Common myeloid progenitor, CD34-positive (primary cell): ENCODE results near the gene PROSER2. TPM values are rescaled to one million over a fixed set of nuclear protein-coding genes. Genes with fewer than 3 reads are reported as not detected.

Experiments
- CTCF ChIA-PET: fragments of 350-600 bp; sonication (Branson Sonifier 250); formaldehyde crosslinking; loops from one replicate; lab custom pipeline; 2021; ENCODE audit warnings: antibody characterized with exemption; lab: Charles Lee
- POLR2A ChIA-PET: fragments of 350-600 bp; sonication (Branson Sonifier 250); formaldehyde crosslinking; loops from one replicate; lab custom pipeline; 2021; ENCODE audit warnings: antibody characterized with exemption; lab: Charles Lee
- DNase-seq, 3 donors: peaks; one replicate each; pipeline versions ENCODE4 v3.0.0 to v3.0.0-alpha.2; 2013
- H3K27ac ChIP-seq, 2 experiments: 1 replicate in 1 of 2; 2 replicates in 1 of 2; pipeline ENCODE4 v1.7.0; 2013; ENCODE audit warnings: inconsistent platforms in 2 of 2, low read length in 2 of 2, mild to moderate bottlenecking in 2 of 2, low read depth in 1 of 2, moderate library complexity in 1 of 2; ENCODE audit not compliant: severe bottlenecking in 2 of 2, insufficient read depth in 1 of 2, poor library complexity in 1 of 2
- H3K27me3 ChIP-seq, 5 experiments: replicated peaks in 2 of 5; 1 replicate in 3 of 5; 2 replicates in 2 of 5; pipeline versions ENCODE4 v1.6.1 to v1.7.0; 2013; ENCODE audit warnings: low read length in 4 of 5, mild to moderate bottlenecking in 2 of 5, moderate library complexity in 2 of 5, inconsistent platforms in 1 of 5; ENCODE audit not compliant: insufficient read depth in 5 of 5, control insufficient read depth in 4 of 5
- H3K36me3 ChIP-seq, 4 experiments: 1 replicate in 2 of 4; 2 replicates in 2 of 4; pipeline versions ENCODE4 v1.6.1 to v1.7.0; 2013; ENCODE audit warnings: low read length in 3 of 4, control low read depth in 1 of 4, mild to moderate bottlenecking in 1 of 4; ENCODE audit not compliant: control insufficient read depth in 4 of 4, insufficient read depth in 4 of 4
- H3K4me1 ChIP-seq, 4 experiments: 1 replicate in 3 of 4; 2 replicates in 1 of 4; pipeline versions ENCODE4 v1.6.1 to v1.7.1; 2013; ENCODE audit warnings: low read length in 3 of 4, mild to moderate bottlenecking in 3 of 4, control low read depth in 1 of 4, inconsistent platforms in 1 of 4, moderate library complexity in 1 of 4; ENCODE audit not compliant: control insufficient read depth in 4 of 4, insufficient read depth in 4 of 4; ENCODE audit errors: control extremely low read depth in 1 of 4
- H3K4me3 ChIP-seq, 7 experiments: 1 replicate in 4 of 7; 2 replicates in 3 of 7; pipeline versions ENCODE4 v1.5.1 to v1.7.0; 2013; ENCODE audit warnings: mild to moderate bottlenecking in 7 of 7, low read length in 6 of 7, moderate library complexity in 6 of 7, inconsistent platforms in 2 of 7, low read depth in 2 of 7, control low read depth in 1 of 7; ENCODE audit not compliant: insufficient read depth in 4 of 7, control insufficient read depth in 1 of 7; ENCODE audit errors: extremely low read depth in 1 of 7
- H3K9me3 ChIP-seq, 5 experiments: 1 replicate in 4 of 5; 2 replicates in 1 of 5; pipeline versions ENCODE4 v1.6.1 to v1.7.1; 2013; ENCODE audit warnings: low read length in 4 of 5, mild to moderate bottlenecking in 2 of 5, inconsistent platforms in 1 of 5, low read depth in 1 of 5, moderate library complexity in 1 of 5; ENCODE audit not compliant: control insufficient read depth in 4 of 5, insufficient read depth in 2 of 5; ENCODE audit errors: control extremely low read depth in 1 of 5
- WGBS: methylation state at CpG from one replicate; pipeline ENCODE4 v1.1.5; 2013; ENCODE audit not compliant: insufficient coverage; 5-methylcytosine and 5-hydroxymethylcytosine counted together
- polyA plus RNA-seq: library from polyadenylated mRNA; unstranded; fragments of 120-200 nt; gene quantifications from one replicate; pipeline ENCODE4 v1.2.1, GENCODE V29; 2013

The PROSER2 gene
- polyA plus RNA-seq, result 10.4 TPM

GRCh38 chr10:11823122-11823988 lies at the start of gene PROSER2:
Gene PROSER2, plus strand, starts transcription at chr10:11823356. Its CDS starts 28,722 bp downstream, at chr10:11852078.
- POLR2A ChIA-PET, result no interaction called here
- DNase-seq, result peak; percentile 64 to 87 (median 81)

GRCh38 chr10:11773761-11774441 lies 49.3 kb upstream of the PROSER2 start:
- Histone ChIP-seq H3K36me3 (no peaks in the 10 kb centered on the region), H3K4me3 (no peak overlapping the region), H3K9me3 (no peaks in the 10 kb centered on the region), H3K4me1 (no peaks in the 10 kb centered on the region), H3K27me3 (no peaks in the 10 kb centered on the region), H3K27ac (no peak overlapping the region)
- ChIA-PET CTCF (interaction anchor here (1.4 to 3.3 kb wide), 2 partner anchors 9 to 213 kb away, joined by 3 to 18 read pairs; no protein-coding TSS in a partner anchor), POLR2A (no interaction called here)
- no peak for DNase-seq
- 100% methylated on average over 4 of the region's 14 CpGs for WGBS

More at GRCh38 chr10:11823122-11823988, at the start of gene PROSER2:
- Histone ChIP-seq H3K27me3 (no peaks in the 10 kb centered on the region), H3K36me3 (no peaks in the 10 kb centered on the region), H3K9me3 (no peaks in the 10 kb centered on the region), H3K4me1 (peaks cover 5 to 21% (median 13%) of the 10 kb centered on the region in 4 experiments), H3K27ac (peak within 1 kb of the TSS; percentile 33 to 49), H3K4me3 (peak within 1 kb of the TSS; percentile 71 to 95 (median 90))
- CTCF ChIA-PET, result interaction anchor here (1.3 to 7.3 kb wide), 4 partner anchors 15 to 32 kb away, joined by 7 to 49 read pairs (median 8); no protein-coding TSS in a partner anchor
- WGBS, result 0% methylated on average over 92 of the region's 114 CpGs

- ChIA-PET POLR2A (no interaction called here), CTCF (interaction anchor here (1.6 kb wide), 1 partner anchor 284 kb away, joined by 3 read pairs; no protein-coding TSS in a partner anchor)
- no peaks in the 10 kb centered on the region for H3K4me1 ChIP-seq
- DNase-seq, result no peak
- 100% methylated on average over 1 of the region's 5 CpGs for WGBS
- H3K36me3 ChIP-seq, result no peaks in the 10 kb centered on the region
- H3K9me3 ChIP-seq, result no peaks in the 10 kb centered on the region
- no peak overlapping the region for H3K4me3 ChIP-seq
- no peak overlapping the region for H3K27ac ChIP-seq
- no peaks in the 10 kb centered on the region for H3K27me3 ChIP-seq
These were observed 47.7 kb upstream of the PROSER2 start for GRCh38 chr10:11775412-11775811.

GRCh38 chr10:11776080-11776479 lies 47.1 kb upstream of the PROSER2 start:
- Histone ChIP-seq H3K27me3 (no peaks in the 10 kb centered on the region), H3K27ac (no peak overlapping the region), H3K9me3 (no peaks in the 10 kb centered on the region), H3K4me3 (no peak overlapping the region), H3K36me3 (no peaks in the 10 kb centered on the region), H3K4me1 (no peaks in the 10 kb centered on the region)
- 97% methylated on average over 3 of the region's 3 CpGs for WGBS
- no peak for DNase-seq
- ChIA-PET CTCF (interaction anchor here (1.6 kb wide), 1 partner anchor 285 kb away, joined by 3 read pairs; no protein-coding TSS in a partner anchor), POLR2A (no interaction called here)

GRCh38 chr10:11781114-11781513 lies 42.0 kb upstream of the PROSER2 start:
- Histone ChIP-seq H3K27me3 (no peaks in the 10 kb centered on the region), H3K9me3 (no peaks in the 10 kb centered on the region), H3K36me3 (no peaks in the 10 kb centered on the region), H3K27ac (no peak overlapping the region), H3K4me1 (peaks cover 0 to 5% (median 0%) of the 10 kb centered on the region in 4 experiments), H3K4me3 (no peak overlapping the region)
- DNase-seq, result no peak
- WGBS, result 93% methylated on average over 6 of the region's 6 CpGs
- POLR2A ChIA-PET, result no interaction called here
- CTCF ChIA-PET, result interaction anchor here (2.3 to 5.1 kb wide), 5 partner anchors 10 to 209 kb away, joined by 13 to 38 read pairs (median 22); no protein-coding TSS in a partner anchor

GRCh38 chr10:11782793-11783557 lies 40.2 kb upstream of the PROSER2 start:
- H3K4me1 ChIP-seq, result peaks cover 0 to 5% (median 0%) of the 10 kb centered on the region in 4 experiments
- no peaks in the 10 kb centered on the region for H3K27me3 ChIP-seq
- ChIA-PET POLR2A (no interaction called here), CTCF (interaction anchor here (0.7 to 5.1 kb wide), 22 partner anchors 9 to 1292 kb away, joined by 3 to 38 read pairs (median 4); no protein-coding TSS in a partner anchor)
- H3K9me3 ChIP-seq, result no peaks in the 10 kb centered on the region
- H3K27ac ChIP-seq, result no peak overlapping the region
- H3K4me3 ChIP-seq, result no peak overlapping the region
- no peaks in the 10 kb centered on the region for H3K36me3 ChIP-seq
- 91% methylated on average over 15 of the region's 18 CpGs for WGBS
- peak; percentile 71 to 84 (median 79) for DNase-seq
